Adipose tissue (tissue), 3 donors: ENCODE results near the gene EXTL1. TPM values are rescaled to one million over a fixed set of nuclear protein-coding genes. Genes with fewer than 3 reads are reported as not detected.

Source experiments
- H3K27ac ChIP-seq: one replicate; pipeline ENCODE4 v1.5.1; 2013; ENCODE audit warnings: low read depth, low read length
- WGBS, 3 donors: extraction: QIAGEN DNeasy Blood & Tissue Kit; methylation state at CpG; one replicate each; pipeline ENCODE4 v1.1.7; 2013; 5-methylcytosine and 5-hydroxymethylcytosine counted together
- polyA plus RNA-seq, 3 donors: library from polyadenylated mRNA; stranded (reverse); fragments of 200-250 nt; gene quantifications; one replicate each; pipeline ENCODE4 v1.2.3, GENCODE V29; 2013
- donor health status: healthy with polysubstance abuse.
- donor health status: Bipolar disorder and iron deficiency.
- donor health status: healthy.

EXTL1 gene
- polyA plus RNA-seq, 3 donors: 0.04 to 0.34 (median 0.09) TPM

- WGBS, 3 donors: 35 to 64% (median 36%) methylated on average over 16 of the region's 16 CpGs
These were observed 32.4 kb downstream of the EXTL1 start for GRCh38 chr1:26053718-26054560.

DNA sequence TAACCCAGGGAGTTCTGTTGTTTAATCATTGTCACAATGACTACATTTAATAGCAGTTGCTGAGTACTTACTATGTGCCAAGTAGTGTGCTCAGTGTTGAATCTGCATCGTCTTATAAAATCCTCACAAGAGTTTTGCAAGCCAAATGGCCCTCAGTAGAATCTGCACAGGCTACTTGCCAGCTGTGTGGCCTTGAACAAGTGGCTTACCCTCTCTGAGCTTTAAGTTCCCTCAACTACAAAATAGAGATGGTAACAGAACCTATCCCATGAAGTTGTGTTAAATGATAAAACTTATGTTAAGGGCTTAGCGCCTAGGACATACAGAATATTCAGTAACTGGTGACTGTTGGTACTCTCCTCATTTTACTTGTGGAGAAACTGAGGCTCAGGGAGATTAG, 33.5 kb downstream of the EXTL1 start:
- no peak overlapping the region for H3K27ac ChIP-seq
- 76 to 83% (median 81%) methylated on average over 2 of the region's 2 CpGs for WGBS, 3 donors

More at GRCh38 chr1:26053718-26054560, 32.4 kb downstream of the EXTL1 start:
- H3K27ac ChIP-seq: no peak overlapping the region

DNA sequence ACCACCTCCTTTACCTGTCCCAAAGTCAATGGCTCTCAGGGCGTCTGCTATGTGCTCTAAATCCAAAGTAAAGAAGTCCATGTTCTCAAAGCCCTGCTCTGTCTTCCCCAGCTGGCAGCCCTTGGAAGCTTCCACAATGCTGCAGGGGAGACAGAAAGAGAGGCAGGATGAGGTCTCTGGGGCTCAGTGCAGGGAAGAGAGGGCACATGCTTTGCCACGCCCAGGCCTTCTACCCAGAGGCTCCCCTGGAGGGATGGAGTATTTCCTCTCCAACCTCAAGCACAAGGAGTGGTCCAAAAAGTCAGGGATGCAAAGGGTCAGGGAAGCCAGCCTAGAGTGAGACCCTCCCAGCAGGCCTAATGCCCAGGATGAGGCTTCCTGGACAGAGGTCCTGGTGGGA, 35.6 kb downstream of the EXTL1 start:
- no peak overlapping the region for H3K27ac ChIP-seq
- 79 to 94% (median 83%) methylated on average over 2 of the region's 2 CpGs for WGBS, 3 donors

DNA sequence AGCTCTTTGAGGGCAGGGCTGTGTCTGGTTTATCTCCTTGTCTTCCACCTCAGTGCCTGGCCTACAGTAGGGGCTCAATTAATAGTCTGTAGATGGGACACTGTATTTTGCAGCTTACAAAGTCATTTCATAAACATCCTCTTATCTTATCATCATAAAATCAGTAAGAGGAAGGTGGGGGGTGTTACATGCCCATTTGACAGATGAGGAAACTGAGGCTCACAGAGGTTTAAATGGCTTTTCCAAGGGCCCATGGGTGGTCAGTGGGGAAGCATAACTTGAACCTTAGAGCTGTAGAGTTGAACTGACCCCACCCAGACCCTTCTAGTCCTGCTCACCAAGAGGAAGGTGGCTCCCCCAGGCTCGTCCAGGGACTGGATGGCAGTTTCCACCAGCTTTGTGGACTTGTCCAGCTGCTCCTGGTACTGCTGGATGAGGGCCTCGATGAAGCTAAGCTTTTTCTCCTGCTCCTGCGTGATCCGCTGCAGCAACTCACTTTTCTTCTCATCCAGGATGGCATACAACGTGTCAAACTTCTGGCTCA, 36.5 kb downstream of the EXTL1 start:
- H3K27ac ChIP-seq: no peak overlapping the region
- 84 to 93% (median 86%) methylated on average over 5 of the region's 5 CpGs for WGBS, 3 donors

DNA sequence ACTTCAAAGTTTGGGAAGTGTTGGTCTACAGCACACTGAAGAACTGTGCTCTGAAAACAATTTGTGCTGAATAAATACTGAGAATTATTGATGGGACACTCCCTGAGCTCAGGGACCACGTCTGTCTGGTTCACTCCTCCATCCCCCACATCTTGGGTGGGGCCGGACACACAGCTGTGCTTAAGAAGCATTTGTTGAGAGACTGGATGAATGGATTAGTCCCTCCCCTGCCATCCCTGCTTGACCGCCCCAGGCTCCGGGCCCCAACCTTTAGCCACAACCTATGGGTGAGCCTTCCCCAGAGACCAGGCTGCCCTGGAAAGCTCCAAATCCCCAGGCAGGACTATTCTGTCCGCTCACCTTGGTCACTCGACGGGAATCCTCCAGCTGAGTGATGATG, 38.3 kb downstream of the EXTL1 start:
- 64 to 81% (median 71%) methylated on average over 7 of the region's 7 CpGs for WGBS, 3 donors
- no peak overlapping the region for H3K27ac ChIP-seq

DNA sequence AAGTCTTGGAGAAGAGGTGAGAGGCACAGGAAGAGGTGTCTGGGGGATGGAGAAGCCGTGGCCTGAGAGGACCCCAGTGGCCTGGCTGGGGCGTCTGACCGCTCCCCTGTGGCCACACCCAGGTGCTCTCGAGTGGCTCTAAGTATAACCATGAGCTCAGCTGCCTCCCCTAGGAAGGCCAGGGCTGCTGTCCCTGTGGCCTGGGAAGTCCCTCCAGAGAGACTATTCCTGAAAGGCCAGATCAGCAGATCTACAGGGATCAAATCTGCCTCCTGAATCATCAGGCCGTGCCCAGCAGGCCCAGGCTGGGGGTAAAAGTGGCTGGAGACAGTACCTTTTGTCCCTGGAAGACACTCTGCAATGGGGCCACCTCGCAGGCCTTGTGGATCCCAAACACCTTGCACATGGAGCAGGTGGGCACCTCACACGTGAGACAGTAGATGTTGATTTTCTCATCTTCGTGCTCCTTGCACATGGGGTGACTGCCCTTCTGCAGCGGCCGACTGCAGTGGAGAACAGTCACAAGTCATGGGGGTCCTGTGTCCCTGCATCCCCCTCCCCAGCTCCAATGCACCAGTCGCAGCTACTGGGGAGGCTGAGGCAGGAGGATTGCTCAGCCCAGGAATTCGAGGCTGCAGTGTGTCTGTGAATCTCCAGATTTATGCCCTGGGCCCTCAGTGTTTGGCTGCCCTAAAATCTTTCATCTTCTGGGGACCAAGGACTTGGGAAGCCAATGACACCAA, 39.4 kb downstream of the EXTL1 start:
- 80 to 83% (median 80%) methylated on average over 12 of the region's 12 CpGs for WGBS, 3 donors
- no peak overlapping the region for H3K27ac ChIP-seq

GRCh38 chr1:26064553-26064952, 43.0 kb downstream of the EXTL1 start:
- H3K27ac ChIP-seq: no peak overlapping the region
- 57 to 82% (median 70%) methylated on average over 3 of the region's 3 CpGs for WGBS, 3 donors

DNA sequence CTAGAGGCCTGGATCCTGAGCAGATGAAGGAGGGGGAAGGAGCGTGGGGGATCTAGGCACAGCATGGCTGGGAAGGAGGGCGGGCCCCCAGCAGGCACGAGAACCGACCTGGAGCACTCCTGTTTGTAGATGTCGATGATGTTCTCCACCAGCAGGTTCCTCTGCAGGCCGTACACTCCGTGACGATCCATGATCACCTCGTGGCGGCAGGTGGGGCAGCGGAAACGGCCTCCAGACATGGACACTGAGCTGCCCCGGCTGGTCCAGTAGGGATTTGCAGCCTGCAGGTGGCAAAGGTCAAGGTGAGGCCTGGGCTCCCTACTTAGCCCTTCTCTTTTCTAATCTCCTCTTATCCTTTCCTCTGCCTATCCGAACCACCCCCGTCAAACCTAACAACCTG, 44.6 kb downstream of the EXTL1 start:
- no peak overlapping the region for H3K27ac ChIP-seq
- 81 to 91% (median 89%) methylated on average over 14 to 15 of the region's 15 CpGs for WGBS, 3 donors

DNA sequence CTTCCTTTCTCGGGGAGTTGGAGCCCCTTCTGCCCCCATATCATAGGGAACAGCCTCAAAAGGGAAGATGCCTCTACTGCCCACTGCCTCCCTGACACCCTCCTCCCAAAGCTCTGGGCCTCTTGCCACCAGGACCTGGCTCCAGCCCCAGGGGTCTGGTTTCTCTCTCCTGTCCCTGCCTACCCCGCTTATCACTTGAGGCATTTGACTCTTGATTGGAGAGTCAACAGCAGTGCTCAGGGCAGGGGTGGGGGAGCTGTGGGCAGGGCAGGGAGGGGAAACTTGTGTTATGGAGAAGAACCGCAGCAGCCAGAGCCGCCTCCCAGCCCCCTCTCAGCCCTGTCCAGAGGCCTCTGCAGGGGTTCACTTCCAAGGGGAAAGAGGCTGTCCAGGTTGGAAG, 45.3 kb downstream of the EXTL1 start:
- 39 to 60% (median 59%) methylated on average over 4 of the region's 4 CpGs for WGBS, 3 donors
- no peak overlapping the region for H3K27ac ChIP-seq

- H3K27ac ChIP-seq: no peak within 1 kb of the TSS
- WGBS, 3 donors: 60 to 73% (median 68%) methylated on average over 9 of the region's 9 CpGs
These were observed 45.9 kb downstream of the EXTL1 start, which contains the start of gene TRIM63 for GRCh38 chr1:26067432-26067911. Gene TRIM63, minus strand, starts transcription at chr1:26067630. Its CDS starts 136 bp downstream, at chr1:26067494.

GRCh38 chr1:26069941-26070295, 48.3 kb downstream of the EXTL1 start:
- no peak overlapping the region for H3K27ac ChIP-seq
- 72 to 94% (median 83%) methylated on average over 1 of the region's 1 CpG for WGBS, 3 donors

DNA sequence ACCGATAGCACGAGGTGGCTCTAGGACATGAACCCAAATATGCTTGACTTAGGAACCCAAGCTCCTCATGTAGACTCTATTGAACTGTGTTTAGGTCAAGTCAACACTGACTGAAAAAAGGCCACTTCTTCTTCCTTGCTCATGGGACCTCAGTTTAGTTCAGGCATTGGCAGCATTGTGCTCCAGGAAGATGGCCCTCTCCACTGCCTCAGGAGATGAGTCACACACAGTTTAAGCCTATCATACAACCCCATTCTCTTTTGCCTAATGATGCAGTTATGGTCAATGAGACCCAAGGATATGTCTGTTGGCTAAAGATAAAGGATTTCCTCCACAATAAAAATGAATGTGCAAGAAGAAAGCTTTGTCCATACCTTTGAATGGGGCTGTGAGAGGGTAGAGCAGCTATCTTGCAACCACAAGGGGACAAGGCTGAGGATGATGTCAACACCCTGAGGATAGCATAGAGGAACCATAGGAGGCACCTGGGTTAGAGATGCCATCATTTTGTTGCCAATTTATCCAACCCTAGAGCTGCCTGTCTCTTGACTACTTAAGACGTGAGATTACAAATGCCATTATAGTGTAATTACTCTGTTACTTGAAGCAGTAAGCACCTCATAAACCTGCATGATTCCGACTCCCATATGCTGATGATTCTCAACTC, 48.9 kb downstream of the EXTL1 start:
- 86 to 93% (median 92%) methylated on average over 4 of the region's 4 CpGs for whole genome bisulfite sequencing, 3 donors
- no peak overlapping the region for H3K27ac ChIP-seq

DNA sequence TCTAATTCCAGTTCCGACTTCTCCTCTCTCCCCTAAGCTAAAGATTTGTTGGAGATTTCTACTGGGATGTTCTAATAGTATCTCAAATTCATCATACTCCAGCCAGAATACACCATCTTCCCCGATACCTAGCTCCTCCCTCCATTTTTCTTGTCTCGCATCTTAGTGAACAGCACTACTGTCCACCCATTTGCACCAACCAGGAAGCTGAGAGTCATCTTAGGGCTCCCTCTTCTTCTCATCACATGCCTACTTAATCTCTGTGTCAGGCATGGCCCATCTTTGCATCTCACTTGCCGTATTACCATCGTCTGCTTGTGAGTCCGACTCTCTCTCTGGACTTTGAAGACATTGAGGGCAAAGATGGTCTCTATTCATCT, 49.4 kb downstream of the EXTL1 start:
- no peak overlapping the region for H3K27ac ChIP-seq
- 91 to 93% (median 92%) methylated on average over 6 of the region's 6 CpGs for WGBS, 3 donors

DNA sequence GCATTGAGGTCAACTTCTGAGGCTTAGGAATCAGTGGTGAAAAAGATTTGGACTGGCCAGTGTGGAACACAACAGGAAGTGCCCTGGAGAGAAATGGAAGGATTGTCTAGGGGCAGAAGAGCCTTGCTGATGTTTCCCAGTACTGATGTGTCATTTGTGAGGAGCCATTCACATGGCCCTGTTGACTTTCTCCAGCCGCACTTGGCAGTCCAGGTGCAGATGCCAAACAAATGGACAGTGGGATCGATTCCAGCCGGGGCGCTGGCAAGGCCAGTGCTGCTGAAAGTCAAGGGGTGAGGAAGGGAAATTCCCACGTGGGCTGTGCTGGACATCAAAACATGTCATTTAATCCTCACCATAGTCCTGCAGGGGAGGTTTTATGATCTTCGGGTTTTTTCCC, 50.7 kb downstream of the EXTL1 start:
- H3K27ac ChIP-seq: no peak overlapping the region
- WGBS, 3 donors: 10 to 46% (median 38%) methylated on average over 6 of the region's 6 CpGs

- 59 to 79% (median 73%) methylated on average over 3 of the region's 3 CpGs for WGBS, 3 donors
- no peak overlapping the region for H3K27ac ChIP-seq
These were observed 54.0 kb downstream of the EXTL1 start for GRCh38 chr1:26075421-26076144.

DNA sequence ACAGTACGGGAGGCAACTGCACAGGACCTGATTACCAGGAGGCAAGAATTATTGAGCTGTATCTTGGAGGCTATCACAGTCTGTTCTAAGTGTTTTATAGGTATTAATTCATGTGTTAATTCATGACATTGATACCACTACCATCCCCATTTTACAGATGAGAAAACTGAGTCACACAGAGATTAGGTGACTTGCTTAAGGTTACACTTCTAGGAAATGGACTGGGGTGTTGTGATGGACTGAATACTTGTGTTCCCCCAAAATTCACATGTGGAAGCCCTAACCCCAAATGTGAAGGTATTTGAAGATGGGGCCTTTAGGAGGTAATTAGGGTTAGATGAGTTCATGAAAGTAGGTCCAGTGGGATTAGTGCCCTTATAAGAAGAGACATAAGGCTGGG, 55.9 kb downstream of the EXTL1 start:
- no peak overlapping the region for H3K27ac ChIP-seq
- 98 to 100% (median 100%) methylated on average over 1 of the region's 1 CpG for WGBS, 3 donors

- no peak overlapping the region for H3K27ac ChIP-seq
- WGBS, 3 donors: 61 to 64% (median 62%) methylated on average over 8 of the region's 8 CpGs
These were observed 57.0 kb downstream of the EXTL1 start for GRCh38 chr1:26078286-26079177.
